SK-MEL-5 (cell line): Measurements from ENCODE around the gene GOT1. TPM values are rescaled to one million over a fixed set of nuclear protein-coding genes. Genes with fewer than 3 reads are reported as not detected.
A peak's percentile ranks its signal among the peaks of the same experiment; 100 is the strongest.

ENCODE experiments used
- DNase-seq: peaks from one replicate; pipeline ENCODE4 v3.0.0-alpha.2; 2016; ENCODE audit warnings: low read depth, low spot score
- in situ Hi-C: cut with HindIII; loops from 2 replicates; pipeline ENCODE4 v1.10.0; 2016; ENCODE audit warnings: low sequenced_read_pairs, high pct_unique_total_duplicates, low pct_unique_long_range_greater_than_20kb
- total RNA-seq: library from RNA; depleted of rRNA; stranded (reverse); fragments of >200 nt; shearing (Covaris generic); gene quantifications from 2 replicates; pipeline ENCODE4 v1.2.3, GENCODE V29; 2014

GOT1 gene
- total RNA-seq, 1 experiment from 2014 or later, result 37.0 TPM

- in situ Hi-C loops, result no loop called here
- no peak for DNase-seq
These were observed 18.3 kb downstream of the GOT1 start for GRCh38 chr10:99412099-99412498.

- in situ Hi-C loops, result no loop called here
- no peak for DNase-seq
These were observed 18.9 kb downstream of the GOT1 start for GRCh38 chr10:99411546-99411945.

- in situ Hi-C loops, result no loop called here
- DNase-seq, result no peak
These were observed 19.5 kb downstream of the GOT1 start for GRCh38 chr10:99410876-99411275.

DNA sequence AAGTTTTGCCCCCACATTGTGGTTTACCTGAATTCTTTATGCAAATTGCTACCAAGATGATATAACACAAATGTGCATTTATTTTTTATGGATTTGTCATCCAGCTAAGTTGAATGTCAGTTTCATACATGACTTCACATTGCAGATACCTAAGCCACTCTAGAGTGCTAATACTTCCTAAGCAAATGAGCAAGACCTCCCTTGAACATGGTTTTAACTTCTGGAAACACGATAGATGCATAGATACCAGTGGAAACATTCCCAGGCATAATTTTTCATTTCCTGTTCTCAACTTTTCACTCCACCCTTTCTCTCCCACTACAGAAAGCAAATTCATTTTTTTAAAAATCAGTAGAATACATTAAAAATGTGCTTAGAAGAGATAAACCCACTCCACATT is 20.3 kb downstream of the GOT1 start:
- no peak for DNase-seq
- in situ Hi-C loops, result no loop called here

- in situ Hi-C loops, result no loop called here
- no peak for DNase-seq
These were observed 24.3 kb downstream of the GOT1 start for GRCh38 chr10:99406149-99406548.

GRCh38 chr10:99403674-99404073 is 26.8 kb downstream of the GOT1 start:
- in situ Hi-C loops, result no loop called here
- DNase-seq, result no peak

GRCh38 chr10:99399664-99400063 is 30.8 kb downstream of the GOT1 start:
- DNase-seq, result no peak
- in situ Hi-C loops, result no loop called here

- no peak for DNase-seq
- in situ Hi-C loops, result no loop called here
These were observed 34.0 kb downstream of the GOT1 start for GRCh38 chr10:99396471-99396870.

DNA sequence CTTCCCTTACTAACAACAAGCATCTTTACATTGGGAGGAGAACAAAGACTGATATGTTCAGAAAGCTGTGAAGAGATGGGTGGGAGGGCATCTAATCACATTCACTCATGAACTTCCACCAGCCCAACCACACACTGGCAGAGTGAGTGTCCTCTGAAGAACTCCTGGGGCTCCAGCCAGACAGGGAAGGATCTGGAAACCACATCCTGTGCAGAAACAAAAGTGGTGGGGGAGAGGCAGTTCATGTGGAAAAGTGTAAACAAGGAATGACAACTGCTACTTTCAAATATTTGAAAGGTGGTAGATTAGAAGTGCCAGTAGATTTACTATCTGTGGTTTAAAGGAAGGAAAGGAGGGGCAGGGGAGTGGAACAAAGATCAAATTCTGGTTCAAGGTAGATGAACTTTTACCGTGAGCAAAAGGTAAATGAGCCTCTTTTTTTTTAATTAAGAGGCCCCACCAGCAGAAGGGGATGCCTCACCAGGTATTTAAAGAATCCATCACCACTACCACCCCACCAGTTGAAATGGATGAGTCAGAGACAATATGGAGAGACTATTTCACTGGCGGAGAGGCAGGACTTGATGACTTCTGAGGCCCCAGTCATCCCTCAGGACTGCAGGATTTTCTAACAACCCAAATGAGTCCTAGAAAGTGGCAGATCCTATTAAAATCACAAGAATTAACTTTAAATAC is 34.5 kb downstream of the GOT1 start:
- in situ Hi-C loops, result no loop called here

GRCh38 chr10:99394761-99395386 is 35.5 kb downstream of the GOT1 start:
- no peak for DNase-seq
- in situ Hi-C loops, result no loop called here

More for the DNA sequence above, 34.5 kb downstream of the GOT1 start:
- peak; percentile 67 for DNase-seq

DNA sequence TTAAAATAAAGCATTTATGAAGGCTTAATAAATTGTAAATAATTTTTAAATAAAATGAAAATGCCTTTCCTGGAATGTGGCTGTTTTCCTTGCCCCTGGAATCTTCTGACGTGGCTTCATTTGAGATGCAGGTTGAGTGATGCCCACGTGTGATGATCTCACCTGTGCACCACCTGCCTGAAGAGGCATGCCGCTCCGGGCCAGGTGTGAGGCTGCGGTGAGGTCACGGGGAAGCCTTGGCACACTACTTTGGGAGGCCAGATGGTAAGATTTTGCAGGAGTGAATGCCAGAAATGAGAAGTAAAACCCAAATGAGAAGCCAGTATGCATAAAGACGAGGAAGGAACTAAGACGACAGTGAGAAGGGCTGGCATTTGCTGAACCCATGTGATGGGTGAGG is 36.2 kb downstream of the GOT1 start:
- in situ Hi-C loops, result no loop called here
- no peak for DNase-seq

- DNase-seq, result no peak
- in situ Hi-C loops, result no loop called here
These were observed 36.7 kb downstream of the GOT1 start for GRCh38 chr10:99393683-99394082.

GRCh38 chr10:99393036-99393435 is 37.4 kb downstream of the GOT1 start:
- in situ Hi-C loops, result no loop called here
- no peak for DNase-seq

DNA sequence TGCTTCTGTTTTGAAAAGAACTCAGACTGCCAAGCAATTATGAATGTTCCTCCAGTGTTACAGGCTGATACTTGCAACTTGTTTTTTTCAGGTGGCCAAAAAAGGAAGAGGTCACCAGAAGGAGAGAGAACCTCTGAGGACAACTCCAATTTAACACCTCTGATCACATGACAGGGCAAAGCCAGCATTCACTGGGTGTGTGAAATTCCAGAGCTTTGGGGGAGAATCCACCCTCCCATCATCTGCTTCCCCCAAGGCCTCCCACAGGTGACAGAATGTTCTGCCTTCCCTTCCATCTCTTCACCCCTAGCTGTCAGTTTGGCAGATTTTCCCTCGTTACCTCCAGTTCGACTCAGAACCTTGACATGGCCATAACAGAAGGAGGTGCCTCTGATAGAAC is 39.1 kb downstream of the GOT1 start:
- DNase-seq, result no peak
- in situ Hi-C loops, result no loop called here

DNA sequence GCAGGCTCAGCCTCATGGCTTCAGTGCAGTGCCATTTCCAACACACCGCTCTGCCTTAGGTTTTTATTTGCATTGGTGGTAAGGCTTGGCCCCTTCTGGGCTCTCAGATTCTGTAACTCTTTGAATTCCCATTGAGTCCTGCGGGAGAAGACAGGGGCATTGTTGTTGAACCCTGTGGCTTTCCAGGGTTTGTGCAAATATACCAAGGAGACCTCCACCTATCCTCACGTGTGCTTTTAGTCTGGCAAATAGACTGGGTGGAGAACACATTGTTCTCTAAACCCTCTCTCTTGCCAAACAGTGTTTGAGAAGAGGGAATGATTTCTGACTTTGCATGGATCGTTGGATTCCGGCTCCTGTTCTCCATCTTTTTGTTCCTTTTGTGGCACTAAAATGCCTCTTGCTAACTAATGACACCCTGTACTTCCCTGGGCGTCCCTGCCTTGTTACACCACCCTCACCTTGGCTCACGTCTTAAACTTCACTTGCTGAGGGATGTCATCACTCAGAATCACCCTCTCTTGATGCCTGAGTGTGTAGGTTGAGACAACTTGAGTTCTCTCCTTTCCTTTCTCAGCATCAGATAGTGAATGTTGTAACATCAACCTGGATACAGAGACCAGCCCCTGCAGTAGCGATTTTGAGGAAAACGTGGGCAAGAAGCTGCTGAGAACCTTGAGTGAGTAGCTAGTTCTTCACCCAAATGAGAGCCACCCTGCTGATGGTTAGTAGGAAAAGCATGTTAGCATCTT is 40.5 kb downstream of the GOT1 start:
- in situ Hi-C loops, result no loop called here

DNA sequence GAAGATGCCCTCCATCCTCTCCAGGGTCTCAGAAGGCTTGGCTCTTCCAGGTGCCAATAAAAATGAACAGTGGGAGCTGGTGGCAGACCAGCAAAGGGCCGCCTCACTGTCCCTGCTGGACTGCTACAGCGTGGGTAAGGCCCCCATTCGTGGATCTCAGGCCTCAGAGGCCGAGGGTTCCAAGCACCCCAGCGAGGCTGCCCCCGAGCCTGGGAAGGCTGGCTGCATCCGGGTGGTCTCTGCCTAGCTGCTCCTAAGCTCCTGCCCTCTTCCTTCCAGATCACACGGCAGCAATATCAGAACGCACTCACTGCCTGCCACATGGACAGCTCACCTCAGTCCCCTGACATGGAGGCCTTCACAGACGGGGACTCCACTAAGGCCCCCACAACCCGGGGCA is 42.9 kb downstream of the GOT1 start:
- in situ Hi-C loops, result no loop called here
- no peak for DNase-seq

More for the DNA sequence above, 40.5 kb downstream of the GOT1 start:
- DNase-seq, result no peak

DNA sequence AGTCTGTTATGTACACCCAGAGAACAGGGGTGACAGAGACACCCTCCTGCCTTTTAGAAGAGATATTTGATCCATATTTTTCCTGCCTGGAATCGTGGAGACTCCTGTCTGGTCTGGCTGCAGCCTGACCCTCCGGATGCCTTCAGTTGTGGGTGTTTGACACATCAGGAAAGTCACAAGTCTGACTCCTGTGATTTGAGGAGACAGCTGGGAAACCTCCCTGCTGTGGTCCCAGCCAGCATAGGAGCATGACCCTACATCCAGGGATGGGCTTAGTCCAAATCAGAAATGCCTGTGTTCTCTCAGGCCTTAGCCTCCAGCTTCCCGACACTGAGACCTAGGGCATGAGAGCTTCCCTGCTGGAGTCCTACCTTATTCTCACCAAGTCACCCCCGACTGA is 43.4 kb downstream of the GOT1 start:
- no peak for DNase-seq
- in situ Hi-C loops, result no loop called here

- no peak for DNase-seq
- in situ Hi-C loops, result no loop called here
These were observed 48.2 kb downstream of the GOT1 start for GRCh38 chr10:99382176-99382575.

DNA sequence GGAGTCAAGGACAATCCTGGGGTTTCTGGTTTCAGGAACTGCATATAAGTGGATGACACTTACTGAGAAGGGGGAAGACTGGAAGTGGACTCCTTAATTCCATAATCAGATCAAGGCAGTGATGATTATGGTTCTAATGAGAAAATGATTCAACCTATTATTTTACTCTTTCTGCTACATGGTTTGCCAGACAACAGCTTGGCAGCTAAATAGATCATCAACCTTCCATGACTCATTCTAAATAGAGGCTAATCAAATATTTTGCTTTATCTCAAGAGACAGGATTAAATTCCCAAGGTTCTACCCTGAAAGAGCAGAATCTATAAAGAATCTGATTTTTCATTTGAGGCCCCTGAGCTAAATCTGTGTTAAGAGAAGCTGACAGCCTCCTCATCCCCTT is 55.0 kb downstream of the GOT1 start:
- DNase-seq, result no peak
- in situ Hi-C loops, result no loop called here
